Suppressor macrophage (primary cell): ENCODE results near the gene RSKR.
A peak's percentile ranks its signal among the peaks of the same experiment; 100 is the strongest.
"Not testable (repeated sequence)": the region's sequence is repeated elsewhere in the genome, so short reads cannot be mapped to it uniquely, and the experiment has no call there.

Experiments used
- DNase-seq, 4 experiments: peaks; one replicate each; pipeline ENCODE4 v3.0.0-alpha.2; 2020 to 2022

Gene RSKR

DNA sequence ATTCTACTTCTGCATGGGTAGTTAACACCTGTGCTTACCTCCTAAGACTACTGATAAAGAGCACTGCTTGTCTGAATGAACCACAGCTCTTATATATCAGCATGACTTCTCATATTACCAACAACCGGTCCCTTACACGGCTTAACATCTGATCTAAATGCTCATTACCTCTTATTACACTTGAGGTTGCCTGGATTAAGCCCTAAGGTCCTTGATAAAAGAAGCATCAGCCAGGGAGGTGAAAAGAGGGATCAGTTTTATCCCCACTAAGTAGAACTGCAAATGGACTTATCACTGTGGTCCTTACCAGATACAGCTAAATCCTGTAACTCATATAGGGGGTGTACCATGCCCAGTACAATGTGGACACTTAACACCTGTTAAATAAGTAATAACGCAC is 8.2 kb upstream of the RSKR start:
- no peak for DNase-seq

DNA sequence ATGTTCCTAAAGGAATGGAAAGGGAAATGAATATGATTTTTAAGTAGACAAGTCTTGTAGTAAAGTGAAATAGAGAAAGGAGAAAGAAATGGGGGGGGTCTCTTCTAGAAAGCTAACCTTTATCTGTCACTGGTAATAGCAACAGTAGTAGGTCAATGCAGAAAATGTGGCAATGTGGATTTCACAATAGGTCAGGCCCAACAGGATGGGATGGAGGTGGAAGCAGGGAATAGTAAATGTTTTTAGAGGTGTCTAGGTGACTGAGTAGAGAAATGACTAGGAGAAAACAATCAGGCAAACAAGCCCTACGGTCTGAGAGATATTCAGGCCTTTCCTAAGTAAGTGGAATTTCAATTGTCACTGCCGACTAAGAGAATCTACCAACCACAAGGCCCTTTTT is 6.0 kb upstream of the RSKR start:
- DNase-seq: no peak

DNA sequence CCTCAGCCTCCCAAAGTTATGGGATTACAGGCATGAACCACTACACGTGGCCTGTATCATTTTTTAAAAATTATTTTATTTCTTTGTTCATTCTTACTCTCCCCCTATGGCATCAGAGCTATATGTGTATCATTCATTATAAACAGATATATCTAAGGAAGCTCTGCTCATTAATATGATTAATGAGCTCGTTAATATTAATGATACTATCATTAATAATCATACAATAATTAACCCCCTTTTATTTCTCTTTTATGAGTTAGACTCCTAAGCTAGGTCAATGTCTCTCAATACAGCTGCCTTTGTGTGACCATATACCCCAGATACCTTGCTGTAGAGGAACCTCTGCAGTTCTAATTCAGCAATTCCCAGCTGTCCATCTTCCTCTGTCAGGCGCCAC is 4.5 kb upstream of the RSKR start:
- DNase-seq: no peak

DNA sequence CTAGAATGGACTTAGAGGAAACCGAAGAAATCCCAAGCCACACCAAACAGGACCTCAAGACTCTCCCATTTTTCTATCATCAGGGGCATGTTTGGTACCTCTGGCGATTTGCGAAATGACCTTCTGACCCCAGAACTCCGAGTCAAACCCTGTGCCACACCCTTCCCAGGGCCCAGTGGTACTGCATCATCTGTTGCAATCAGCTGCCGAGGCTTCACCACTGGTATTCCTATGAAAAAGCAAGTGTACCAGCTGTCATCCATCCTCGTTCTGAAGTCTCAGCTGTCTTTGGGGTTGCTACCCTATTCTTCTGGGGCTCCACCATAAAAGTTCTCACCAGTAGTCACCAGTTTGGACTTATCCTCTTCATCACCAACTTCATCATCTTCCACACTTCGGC is 2.3 kb upstream of the RSKR start:
- no peak for DNase-seq

DNA sequence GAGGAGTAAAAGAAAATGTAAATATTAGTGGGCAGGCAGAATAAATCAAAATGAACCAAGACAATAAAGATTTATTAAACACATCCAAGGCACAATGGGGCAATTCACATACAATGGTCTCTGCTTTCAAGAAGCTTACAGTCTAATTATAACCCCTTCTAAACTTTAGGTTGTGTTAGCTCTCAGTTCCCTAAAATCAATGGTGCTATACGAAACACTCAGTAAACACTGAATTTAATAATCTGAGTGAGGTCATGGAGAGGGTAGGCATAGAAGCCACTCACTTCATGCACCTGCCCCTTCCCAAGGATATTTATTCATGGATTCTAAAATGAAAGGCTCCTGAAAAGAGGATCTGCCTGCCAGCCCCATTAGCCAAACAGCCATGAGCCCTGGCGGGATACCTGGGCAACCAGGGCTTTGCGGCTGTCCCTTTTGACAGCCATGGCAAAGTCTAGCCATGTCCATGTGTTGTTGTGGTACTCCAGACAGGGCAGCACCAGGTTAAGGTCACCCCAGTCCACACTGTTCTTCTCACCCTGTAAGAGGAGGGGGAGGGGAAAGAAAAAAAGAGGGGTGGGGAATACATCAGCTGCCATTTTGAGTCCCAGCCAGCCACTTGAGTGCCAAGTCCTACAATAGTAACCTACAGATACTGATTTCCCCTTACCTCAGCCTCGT is 1.4 kb upstream of the RSKR start:
- no peak for DNase-seq

DNA sequence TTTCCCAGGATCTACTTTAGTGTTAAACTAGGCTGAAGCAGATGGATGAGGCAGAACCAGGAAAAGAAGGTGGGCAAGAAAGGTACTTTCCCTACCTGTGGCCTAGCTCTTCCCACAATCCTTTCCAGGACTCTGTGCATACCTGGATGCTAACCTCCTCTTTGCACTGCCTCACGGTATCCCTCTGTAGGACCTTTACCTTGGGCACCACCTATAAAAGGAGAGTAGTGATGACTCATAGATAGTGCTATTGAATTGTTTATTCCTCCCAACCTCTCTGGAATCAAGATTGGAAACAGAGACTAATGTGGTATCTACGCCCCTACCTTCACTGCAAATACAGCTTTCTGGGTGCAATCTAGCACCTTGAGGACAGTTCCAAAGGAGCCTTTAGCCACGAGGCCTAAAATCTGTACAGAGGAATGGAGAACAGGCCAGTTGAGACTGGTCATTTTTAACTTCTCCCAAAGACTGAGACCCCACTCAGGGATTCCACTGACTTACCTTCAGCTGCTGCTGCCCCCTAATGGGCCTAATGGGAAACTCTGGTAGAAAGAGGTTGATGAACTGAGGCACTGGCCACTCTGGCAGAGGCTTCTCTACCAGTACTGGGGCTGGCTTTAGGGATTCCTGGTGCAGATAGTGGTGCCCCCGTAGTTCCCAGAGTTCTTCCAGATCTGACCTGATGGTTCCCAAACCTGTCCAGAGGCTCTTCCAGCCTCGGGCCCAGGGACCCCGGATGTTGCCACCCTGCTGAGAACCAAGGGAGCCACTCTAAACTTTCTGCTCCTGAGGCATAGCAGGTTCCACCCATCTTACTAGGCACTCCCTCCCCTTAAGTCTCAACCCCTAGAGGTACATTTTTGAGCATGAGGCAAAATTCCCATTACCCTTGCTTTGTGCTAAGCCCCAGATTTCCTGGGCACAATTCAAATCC is 781 bp downstream of the RSKR start:
- peak; percentile 20 to 48 (median 34) for DNase-seq

DNA sequence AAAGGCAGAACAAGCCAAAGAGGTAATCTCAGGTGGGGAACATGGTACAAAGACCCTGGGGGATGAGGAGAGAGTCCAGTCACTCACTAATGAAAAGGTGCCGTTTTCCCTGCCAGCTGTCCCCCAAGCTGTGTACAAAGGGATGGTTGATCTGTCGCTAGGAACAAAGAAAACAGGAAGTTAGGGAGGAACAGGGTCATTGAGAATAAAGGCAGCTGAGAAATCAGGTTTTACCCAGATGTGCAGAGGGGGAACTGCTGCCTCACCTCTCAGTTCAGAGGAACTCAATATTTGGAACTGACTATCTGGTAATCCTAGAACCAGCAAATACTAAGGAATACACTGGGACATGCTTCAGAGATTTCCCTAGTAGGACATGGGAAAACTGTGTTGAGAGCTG is 1.5 kb downstream of the RSKR start:
- no peak for DNase-seq

DNA sequence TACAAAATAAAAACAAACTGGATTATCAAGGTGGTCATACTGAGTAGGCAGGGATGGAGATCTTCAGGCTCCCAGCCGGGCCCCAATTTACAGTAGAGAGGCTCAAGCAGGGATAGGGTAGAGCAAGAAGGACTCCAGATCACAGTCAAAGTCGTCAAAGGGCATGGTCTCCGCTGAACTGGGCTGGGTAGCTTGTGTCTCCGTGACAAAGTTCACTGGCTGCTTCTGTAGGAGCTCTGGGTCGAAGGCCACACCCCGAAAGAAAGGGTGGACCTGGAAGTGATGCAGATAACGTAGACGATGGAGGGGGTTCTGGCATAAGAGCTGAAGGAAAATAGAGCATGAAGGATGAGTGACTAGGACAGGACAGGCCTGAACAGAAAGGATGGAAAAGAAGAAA is 3.6 kb downstream of the RSKR start:
- no peak for DNase-seq

DNA sequence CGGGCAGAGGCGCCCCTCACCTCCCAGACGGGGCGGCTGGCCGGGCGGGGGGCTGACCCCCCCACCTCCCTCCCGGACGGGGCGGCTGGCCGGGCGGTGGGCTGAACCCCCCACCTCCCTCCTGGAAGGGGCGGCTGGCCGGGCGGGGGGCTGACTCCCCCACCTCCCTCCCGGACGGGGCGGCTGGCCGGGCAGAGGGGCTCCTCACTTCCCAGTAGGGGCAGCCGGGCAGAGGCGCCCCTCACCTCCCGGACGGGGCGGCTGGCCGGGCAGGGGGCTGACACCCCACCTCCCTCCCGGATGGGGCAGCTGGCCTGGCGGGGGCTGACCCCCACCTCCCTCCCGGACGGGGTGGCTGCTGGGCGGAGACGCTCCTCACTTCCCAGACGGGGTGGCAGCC is 10.0 kb downstream of the RSKR start:
- not testable (repeated sequence) for DNase-seq

DNA sequence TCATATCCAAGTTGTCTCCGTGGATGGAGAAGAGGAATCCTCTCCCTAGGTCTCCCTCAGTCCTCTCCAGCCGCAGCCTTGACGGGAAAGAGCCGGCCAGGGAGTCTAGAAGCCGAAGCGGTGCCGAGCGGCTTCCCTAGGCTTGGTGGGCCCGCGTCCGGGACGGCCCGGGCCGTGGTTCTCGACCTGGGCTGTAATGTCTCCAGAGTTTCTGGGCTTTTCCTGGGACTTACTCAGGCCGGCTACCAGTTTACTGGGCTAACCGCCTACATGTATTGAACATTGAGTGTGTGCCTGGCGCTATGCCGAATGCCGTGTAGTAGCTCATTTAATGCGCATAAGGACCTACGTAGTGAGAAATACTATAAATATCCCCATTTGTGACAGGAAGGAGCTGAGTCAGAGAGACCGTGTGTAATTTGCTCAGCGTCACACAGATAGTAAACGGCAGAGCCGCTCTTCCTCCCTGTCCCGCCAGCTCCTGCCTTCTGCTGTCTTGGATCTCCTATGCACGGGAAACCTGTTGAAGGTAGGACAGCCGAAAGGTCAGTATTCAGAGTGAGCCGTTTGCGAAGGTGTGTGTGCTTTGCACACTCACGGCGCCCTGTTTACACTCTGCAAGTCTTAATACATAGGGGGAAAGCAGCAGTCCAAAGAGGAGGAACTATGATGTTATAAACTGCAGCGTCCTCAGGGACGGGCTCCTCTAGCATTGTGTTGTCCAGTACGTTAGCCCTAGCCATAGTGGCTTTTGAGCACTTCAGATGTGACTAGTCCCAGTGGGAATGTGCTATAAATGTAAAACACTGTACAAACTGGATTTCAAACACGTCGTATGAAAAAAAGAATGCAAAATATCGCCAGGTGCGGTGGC is 14.4 kb downstream of the RSKR start:
- peak; percentile 84 to 95 (median 89) for DNase-seq

DNA sequence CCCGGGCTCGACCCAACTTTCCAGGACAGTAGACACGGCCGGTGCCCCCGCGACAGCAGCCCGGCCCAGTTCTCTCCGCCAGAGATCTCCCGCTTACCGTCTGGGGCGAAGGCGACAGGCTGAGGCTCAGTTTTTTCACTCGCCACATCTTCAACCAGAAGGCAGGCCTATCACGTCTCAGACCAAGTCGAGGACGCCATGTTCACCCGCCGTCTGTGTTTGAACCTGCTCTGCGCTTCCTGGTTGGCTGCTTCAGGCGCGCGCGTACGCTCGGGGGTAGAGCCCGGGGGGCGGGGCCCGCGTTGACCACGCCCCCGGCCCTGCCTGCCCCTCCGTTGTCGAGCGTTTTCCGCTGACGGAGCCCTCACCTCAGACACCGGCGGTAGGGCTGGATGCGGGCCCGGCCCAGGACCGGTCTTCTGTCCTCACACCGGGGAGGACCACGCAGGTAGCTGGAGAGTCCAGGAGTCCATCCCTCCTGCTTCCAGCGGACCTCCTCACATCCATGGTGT is 15.1 kb downstream of the RSKR start, which contains the start of gene SPAG5:
SPAG5 (minus strand) TSS at position 227 of the 512 bp plus-strand sequence; CDS start at position 148, 79 bp downstream.
- DNase-seq: peak; percentile 94 to 96 (median 95)

DNA sequence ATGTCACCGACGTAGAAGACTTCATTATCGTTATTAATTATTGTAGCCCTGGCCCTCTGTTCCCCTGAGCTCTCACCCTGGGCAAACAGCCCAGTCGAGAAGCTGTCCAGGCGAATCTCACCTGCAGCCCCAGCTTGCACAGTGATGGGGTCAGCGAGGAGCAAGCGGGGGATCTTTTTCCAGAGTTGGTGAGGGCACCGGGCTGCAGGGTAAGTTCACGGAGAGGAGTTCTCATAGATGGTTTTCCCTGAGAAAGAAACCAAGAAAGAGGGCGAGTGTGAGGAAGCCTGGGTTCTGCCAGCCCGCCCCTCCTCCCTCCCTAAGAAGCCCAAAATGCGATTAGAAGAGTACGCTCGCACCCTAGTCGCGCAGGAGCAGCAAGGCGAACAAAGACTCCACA is 15.6 kb downstream of the RSKR start:
- no peak for DNase-seq

DNA sequence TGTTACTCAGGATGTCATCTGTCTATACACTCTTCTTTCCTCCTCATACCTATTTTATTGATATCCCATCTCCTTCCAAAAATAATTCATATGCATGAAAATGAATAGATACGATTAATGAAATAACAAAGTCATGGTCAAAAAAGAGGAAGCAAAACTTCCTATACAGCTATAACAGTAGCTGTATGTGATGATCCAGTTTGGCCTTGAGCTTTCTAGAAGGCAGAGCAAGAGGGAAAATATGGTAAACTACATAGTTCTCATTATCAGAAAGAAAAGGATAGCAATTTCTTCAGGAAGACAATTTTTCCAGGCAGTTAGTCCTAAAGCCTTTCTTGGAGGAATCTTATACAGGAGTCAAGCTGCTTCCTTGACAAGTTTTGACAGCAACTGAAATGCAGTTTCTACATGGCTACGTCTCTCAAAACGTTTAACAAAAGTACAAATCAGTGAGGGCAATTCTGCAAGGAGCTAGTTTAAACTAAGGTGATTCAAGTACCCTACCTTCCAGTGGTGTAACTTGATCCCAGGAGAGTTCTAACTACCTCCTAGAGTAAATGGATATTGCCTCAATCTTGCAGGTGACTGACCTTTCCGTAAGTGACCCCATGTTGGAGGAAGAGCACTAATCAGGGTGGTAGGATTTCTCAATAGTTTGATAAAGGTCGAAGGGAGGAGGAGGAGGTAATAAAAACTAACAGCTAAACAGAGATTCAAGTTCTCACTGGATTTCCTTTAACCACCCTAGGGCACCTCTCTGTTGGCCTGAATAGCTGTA is 16.2 kb downstream of the RSKR start:
- peak in 3 of 4 experiments; percentile 25 to 52 (median 45) for DNase-seq

DNA sequence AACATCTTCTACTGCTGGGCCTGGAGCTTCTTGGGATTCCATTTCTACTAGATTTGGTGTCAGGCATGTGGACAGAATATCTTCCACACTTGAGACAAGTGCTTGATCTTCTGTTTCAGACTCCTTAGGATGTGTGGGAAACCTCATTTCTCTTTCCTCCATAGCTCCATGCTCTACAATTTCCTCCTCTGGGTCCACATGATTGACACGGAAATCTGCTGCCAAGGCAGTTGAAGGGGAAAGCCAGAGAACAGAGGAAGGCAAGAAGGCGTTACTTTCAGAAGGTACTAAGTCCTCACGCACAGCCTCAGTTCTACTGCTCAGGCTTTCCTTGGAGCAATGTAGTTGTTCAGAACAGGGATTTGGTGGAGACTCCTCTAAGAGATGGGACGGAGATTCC is 21.7 kb downstream of the RSKR start:
- no peak for DNase-seq

DNA sequence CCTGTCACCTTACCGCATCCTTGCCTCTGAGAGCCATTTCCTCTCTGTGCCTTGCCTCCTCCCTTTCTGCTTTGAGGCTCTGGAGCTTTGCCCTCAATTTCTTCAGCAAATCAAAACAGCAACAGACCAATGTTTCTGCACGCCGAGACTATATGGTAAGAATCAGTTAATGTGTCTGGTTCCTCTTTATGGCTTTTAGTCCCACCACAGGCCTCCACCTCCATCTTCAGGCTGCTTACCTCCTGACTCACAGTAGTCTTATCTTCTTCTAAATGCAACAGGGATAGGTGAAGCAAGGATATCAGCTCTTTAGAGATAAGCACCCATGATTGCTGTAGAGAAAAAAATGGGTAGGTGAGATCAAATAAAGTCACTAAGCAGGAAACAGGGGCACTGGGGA is 28.1 kb downstream of the RSKR start:
- no peak for DNase-seq

DNA sequence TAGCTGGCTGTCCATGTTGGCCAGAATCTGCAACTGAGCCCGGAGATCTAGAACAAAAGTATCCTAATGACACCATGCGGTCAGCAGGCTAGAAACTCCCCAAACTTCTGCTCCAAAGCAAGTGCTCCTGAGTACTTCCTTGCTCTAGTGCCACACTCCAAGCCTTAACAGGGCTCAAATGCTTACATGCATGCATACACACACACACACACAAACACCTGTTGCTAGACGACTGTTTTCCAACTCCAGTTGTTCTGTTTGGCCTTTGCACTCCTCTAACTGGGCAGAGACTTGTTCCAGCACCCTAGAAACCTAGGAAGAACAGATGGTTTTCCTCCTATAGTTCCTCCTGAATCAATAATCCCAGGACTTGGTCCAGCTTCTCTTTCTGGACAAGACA is 29.6 kb downstream of the RSKR start:
- no peak for DNase-seq

DNA sequence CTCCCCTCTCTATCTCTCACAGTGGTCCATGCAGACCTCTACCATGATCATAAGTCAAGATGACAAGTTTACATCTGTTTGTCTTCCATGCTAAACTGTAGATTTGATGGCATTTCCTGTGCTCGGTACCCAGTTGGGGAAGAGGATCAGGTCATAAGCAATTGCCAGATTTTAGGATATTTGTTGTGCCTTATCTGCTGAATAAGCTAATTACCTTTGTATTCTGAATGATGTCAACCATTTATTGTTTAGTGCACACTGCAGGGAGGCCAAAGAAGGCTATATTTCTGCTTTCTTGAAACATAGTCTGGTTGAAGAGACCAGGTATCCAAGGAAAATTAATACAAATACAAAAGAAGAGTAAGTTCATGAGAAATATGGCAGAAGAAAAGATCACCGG is 31.5 kb downstream of the RSKR start:
- no peak for DNase-seq

DNA sequence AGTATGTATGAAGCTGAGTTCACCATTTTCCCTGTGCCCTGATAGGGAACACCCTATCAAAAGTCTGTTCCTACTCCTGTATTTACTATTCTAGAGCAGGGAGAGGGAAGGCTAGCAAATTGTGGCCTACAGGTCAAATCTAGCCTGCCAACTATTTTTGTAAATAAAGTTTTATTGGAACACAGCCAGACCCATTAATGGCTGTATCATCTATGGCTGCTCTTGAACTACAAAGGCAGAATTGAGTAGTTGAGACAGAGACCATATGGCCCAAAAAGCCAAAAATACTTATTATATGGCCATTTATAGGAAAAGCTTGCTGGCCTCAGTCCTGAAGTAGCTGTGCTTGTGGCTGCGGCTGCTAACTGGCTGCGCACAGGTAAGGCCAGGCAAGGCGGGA is 33.0 kb downstream of the RSKR start:
- DNase-seq: no peak

DNA sequence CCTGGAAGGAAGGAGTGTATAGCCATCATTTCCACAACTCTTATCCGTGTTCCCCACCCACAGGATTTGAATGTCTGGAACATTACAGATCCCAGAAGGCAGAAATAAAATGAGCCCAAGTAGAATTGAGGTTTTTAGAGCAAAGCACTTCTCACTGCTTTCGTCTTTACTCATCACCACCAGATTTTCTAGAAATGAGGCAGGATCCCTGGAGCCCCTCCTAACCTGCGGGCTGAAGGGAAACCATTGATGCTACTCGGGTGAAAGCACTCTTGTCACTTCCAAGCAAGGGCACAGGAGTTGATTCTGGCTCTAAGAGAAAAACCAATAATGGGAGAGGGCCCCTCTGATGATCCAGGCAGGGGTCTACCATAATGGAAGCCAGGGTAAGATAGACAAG is 34.5 kb downstream of the RSKR start:
- no peak for DNase-seq

DNA sequence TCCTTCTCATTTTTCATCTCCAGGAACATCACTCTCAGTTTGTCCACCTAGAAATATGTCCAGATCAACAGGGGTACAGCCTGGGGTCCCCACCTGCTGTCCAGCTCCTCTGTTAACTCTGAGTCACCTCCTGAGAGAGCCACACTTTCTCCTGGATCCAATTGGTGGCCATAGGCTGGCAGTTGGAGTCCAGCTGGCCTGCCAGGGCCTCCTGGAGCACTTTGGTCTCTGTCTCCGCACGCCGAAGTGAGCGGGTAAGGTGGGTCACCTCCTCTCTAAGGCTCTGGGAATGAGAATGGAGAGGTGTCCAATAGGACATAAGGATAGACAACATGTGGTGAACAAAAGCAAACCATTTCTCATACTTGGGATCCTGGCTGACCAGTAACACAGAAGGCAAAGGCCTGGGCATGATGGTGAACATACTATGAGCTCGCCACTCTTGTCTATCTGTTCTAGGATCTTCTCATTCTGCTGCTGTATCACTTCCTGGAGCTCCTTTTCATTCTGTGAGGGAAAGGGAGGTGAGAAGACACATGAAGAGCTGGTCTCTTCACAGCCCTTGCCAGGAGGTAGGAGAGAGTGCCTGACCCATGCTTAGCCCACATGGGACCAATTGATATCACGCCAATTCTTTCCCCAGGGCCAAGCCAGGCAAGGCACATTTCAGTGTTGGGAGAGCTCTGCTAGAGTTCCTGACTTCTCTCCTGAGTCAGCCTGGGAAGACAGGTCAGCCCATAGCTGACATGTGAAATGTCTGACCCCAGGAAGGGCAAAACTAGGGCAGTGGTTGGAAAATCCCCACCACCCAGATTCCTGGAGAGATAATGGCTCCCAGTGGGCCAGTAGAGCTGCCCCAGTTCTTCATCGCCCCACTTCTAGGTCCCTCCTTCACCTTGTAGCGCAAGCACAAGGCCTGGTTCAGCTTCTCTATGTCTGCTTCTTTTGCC is 35.5 kb downstream of the RSKR start:
- no peak for DNase-seq

DNA sequence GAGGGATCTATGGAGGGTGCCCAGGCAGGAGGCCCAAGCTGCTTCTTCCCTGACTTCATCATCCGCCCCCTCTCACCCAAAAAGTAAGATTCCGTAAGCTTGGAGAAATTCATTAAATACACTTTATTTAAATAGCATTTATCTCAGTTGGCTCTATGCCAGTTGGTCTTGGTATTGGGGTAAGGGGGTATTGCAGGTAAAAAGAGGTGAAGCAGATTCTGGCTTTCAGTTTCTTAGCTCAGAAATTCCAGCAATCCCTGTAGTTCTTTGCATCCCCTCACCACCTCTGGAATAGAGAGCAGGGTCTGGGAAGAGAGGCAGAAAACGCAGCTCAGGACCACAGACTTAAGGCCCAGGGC is 36.5 kb downstream of the RSKR start:
- DNase-seq: no peak
